Adrenal gland (tissue), 5 donors: ENCODE results near the gene SP6.
A peak's percentile ranks its signal among the peaks of the same experiment; 100 is the strongest.

ENCODE experiments used
- CTCF ChIP-seq, 6 experiments: fragments of 450-650 bp in 4 of 6; fragments of 200-600 bp in 2 of 6; sonication (generic) in 1 of 6; IDR thresholded peaks; 1 replicate in 5 of 6; 2 replicates in 1 of 6; pipeline versions ENCODE4 v1.5.1 to v1.8.0; 2016 to 2021; ENCODE audit warnings: antibody characterized with exemption in 6 of 6, mild to moderate bottlenecking in 2 of 6, moderate library complexity in 1 of 6
- POLR2A ChIP-seq, 2 donors: fragments of 450-650 bp; IDR thresholded peaks; one replicate each; pipeline ENCODE4 v1.6.1; 2017; ENCODE audit warnings: antibody characterized with exemption in 2 of 2, mild to moderate bottlenecking in 2 of 2, moderate library complexity in 1 of 2
- donor health status: DM: no; HTN: no; CAD: no.

GRCh38 chr17:47841488-47842291, 9.3 kb downstream of the SP6 start:
- TF ChIP-seq CTCF (IDR thresholded peaks at IDR 0.05) (peak in 2 of 6 experiments; percentile 17 to 25), POLR2A (IDR thresholded peaks at IDR 0.05) (no peak)
